ENCODE measurements around the gene KDM4C. TPM values are rescaled to one million over a fixed set of nuclear protein-coding genes. Genes with fewer than 3 reads are reported as not detected.

The KDM4C gene
- total RNA-seq, 1 experiment from 2014 or later: 4.8 TPM

- H3K27ac ChIP-seq (ENCODE audit: low read depth, low read length, poor library complexity, severe bottlenecking): no peak overlapping the region
- CTCF ChIA-PET: no interaction called here
- no peaks in the 10 kb centered on the region for H3K9me3 ChIP-seq (ENCODE audit: low read depth, low read length, poor library complexity, severe bottlenecking)
- intact Hi-C loops (cut with micrococcal nuclease; ENCODE audit: unreplicated experiment): no loop called here
- POLR2A ChIA-PET (ENCODE audit: low non-redundant PET): no interaction called here
- no peaks in the 10 kb centered on the region for H3K36me3 ChIP-seq (ENCODE audit: insufficient read depth, low read length, poor library complexity, severe bottlenecking)
- no peak overlapping the region for H3K4me3 ChIP-seq (ENCODE audit: low read depth, low read length, poor library complexity, severe bottlenecking)
- BruUV-seq (replicated peaks): no TSS peak
- no peaks in the 10 kb centered on the region for H3K4me1 ChIP-seq (ENCODE audit: insufficient read depth, low read length, poor library complexity, severe bottlenecking)
- no peak for DNase-seq (ENCODE audit: low spot score)
- no peak for TF ChIP-seq EZH2 (IDR thresholded peaks at IDR 0.05; ENCODE audit: borderline replicate concordance, low read depth, low read length, poor library complexity, severe bottlenecking)
- no peak for TF ChIP-seq CTCF (conservative IDR thresholded peaks at IDR 0.05; ENCODE audit: low read depth, low read length)
- no peaks in the 10 kb centered on the region for H3K27me3 ChIP-seq (replicated peaks; ENCODE audit: insufficient read depth, low read depth, low read length, poor library complexity)
These were observed 112.4 kb downstream of the KDM4C start for GRCh38 chr9:6870149-6870548.

GRCh38 chr9:6870650-6871477, 113.1 kb downstream of the KDM4C start:
- intact Hi-C loops (cut with micrococcal nuclease; ENCODE audit: unreplicated experiment): no loop called here
- Histone ChIP-seq H3K27me3 (replicated peaks; ENCODE audit: insufficient read depth, low read depth, low read length, poor library complexity) (no peaks in the 10 kb centered on the region), H3K4me3 (ENCODE audit: low read depth, low read length, poor library complexity, severe bottlenecking) (no peak overlapping the region), H3K4me1 (ENCODE audit: insufficient read depth, low read length, poor library complexity, severe bottlenecking) (no peaks in the 10 kb centered on the region), H3K9me3 (ENCODE audit: low read depth, low read length, poor library complexity, severe bottlenecking) (no peaks in the 10 kb centered on the region), H3K36me3 (ENCODE audit: insufficient read depth, low read length, poor library complexity, severe bottlenecking) (no peaks in the 10 kb centered on the region), H3K27ac (ENCODE audit: low read depth, low read length, poor library complexity, severe bottlenecking) (no peak overlapping the region)
- no peak for TF ChIP-seq EZH2 (IDR thresholded peaks at IDR 0.05; ENCODE audit: borderline replicate concordance, low read depth, low read length, poor library complexity, severe bottlenecking)
- no peak for TF ChIP-seq CTCF (conservative IDR thresholded peaks at IDR 0.05; ENCODE audit: low read depth, low read length)
- no TSS peak for BruUV-seq (replicated peaks)
- DNase-seq (ENCODE audit: low spot score): no peak
- ChIA-PET POLR2A (ENCODE audit: low non-redundant PET) (no interaction called here), CTCF (no interaction called here)

- no peaks in the 10 kb centered on the region for H3K4me1 ChIP-seq (ENCODE audit: insufficient read depth, low read length, poor library complexity, severe bottlenecking)
- ChIA-PET POLR2A (ENCODE audit: low non-redundant PET) (no interaction called here), CTCF (no interaction called here)
- H3K36me3 ChIP-seq (ENCODE audit: insufficient read depth, low read length, poor library complexity, severe bottlenecking): no peaks in the 10 kb centered on the region
- H3K27ac ChIP-seq (ENCODE audit: low read depth, low read length, poor library complexity, severe bottlenecking): no peak overlapping the region
- H3K27me3 ChIP-seq (replicated peaks; ENCODE audit: insufficient read depth, low read depth, low read length, poor library complexity): no peaks in the 10 kb centered on the region
- intact Hi-C loops (cut with micrococcal nuclease; ENCODE audit: unreplicated experiment): no loop called here
- H3K4me3 ChIP-seq (ENCODE audit: low read depth, low read length, poor library complexity, severe bottlenecking): no peak overlapping the region
- H3K9me3 ChIP-seq (ENCODE audit: low read depth, low read length, poor library complexity, severe bottlenecking): no peaks in the 10 kb centered on the region
- DNase-seq (ENCODE audit: low spot score): no peak
- no TSS peak for BruUV-seq (replicated peaks)
- TF ChIP-seq CTCF (conservative IDR thresholded peaks at IDR 0.05; ENCODE audit: low read depth, low read length): no peak
- TF ChIP-seq EZH2 (IDR thresholded peaks at IDR 0.05; ENCODE audit: borderline replicate concordance, low read depth, low read length, poor library complexity, severe bottlenecking): no peak
These were observed 116.1 kb downstream of the KDM4C start for GRCh38 chr9:6873857-6874256.
